Panc1 (cell line): Measurements from ENCODE around the gene IL19. TPM values are rescaled to one million over a fixed set of nuclear protein-coding genes. Genes with fewer than 3 reads are reported as not detected.
A peak's percentile ranks its signal among the peaks of the same experiment; 100 is the strongest.

ENCODE experiments used
- ATAC-seq: fragments of 200-7000 bp; cut with Tn5 transposase; 2 replicates; pipeline ENCODE4 v1.9.1; 2020; ENCODE audit warnings: mild to moderate bottlenecking, moderate library complexity
- BruUV-seq: library from RNA; stranded (reverse); fragments of 400-500 nt; replicated peaks from 2 replicates; lab custom pipeline; 2021; lab: Mats Ljungman, UMichigan
- CTCF ChIA-PET: fragments of 300-600 bp; sonication (Branson Sonifier 250); formaldehyde crosslinking; loops from one replicate; lab custom pipeline; 2022; ENCODE audit warnings: antibody characterized with exemption; lab: Charles Lee
- POLR2A ChIA-PET: fragments of 300-600 bp; sonication (Branson Sonifier 250); formaldehyde crosslinking; loops from one replicate; lab custom pipeline; 2022; ENCODE audit warnings: antibody characterized with exemption; lab: Charles Lee
- DNase-seq: peaks from one replicate; pipeline ENCODE4 v3.0.0-alpha.2; 2010; ENCODE audit warnings: low read depth, low spot score
- H3K27ac ChIP-seq: 2 replicates; pipeline ENCODE4 v1.5.1; 2011; ENCODE audit warnings: mild to moderate bottlenecking, low read length, inconsistent platforms
- H3K27me3 ChIP-seq: fragments of 200-500 bp; sonication (Bioruptor generic); 2 replicates; pipeline ENCODE4 v1.6.0; 2014; ENCODE audit warnings: low read length, inconsistent platforms; ENCODE audit not compliant: control insufficient read depth, insufficient read depth
- H3K36me3 ChIP-seq: fragments of 200-500 bp; sonication (Bioruptor generic); 2 replicates; pipeline ENCODE4 v1.5.1; 2014; ENCODE audit warnings: inconsistent platforms, mild to moderate bottlenecking, low read length, moderate library complexity; ENCODE audit not compliant: control insufficient read depth, insufficient read depth
- H3K4me1 ChIP-seq: 2 replicates; pipeline ENCODE4 v1.5.1; 2011; ENCODE audit warnings: inconsistent platforms, mild to moderate bottlenecking, low read length, moderate library complexity; ENCODE audit not compliant: control insufficient read depth, insufficient read depth
- H3K4me3 ChIP-seq, 2 experiments: 2 replicates each; pipeline ENCODE4 v1.5.1; 2011 to 2012; ENCODE audit warnings: low read depth in 2 of 2, low read length in 2 of 2, mild to moderate bottlenecking in 2 of 2, inconsistent platforms in 1 of 2, moderate library complexity in 1 of 2
- H3K9me3 ChIP-seq: fragments of 200-500 bp; sonication (Bioruptor generic); 2 replicates; pipeline ENCODE4 v1.5.1; 2014; ENCODE audit warnings: low read depth, mild to moderate bottlenecking, inconsistent platforms, low read length, moderate library complexity; ENCODE audit not compliant: control insufficient read depth, insufficient read depth
- POLR2AphosphoS5 ChIP-seq: IDR thresholded peaks from 2 replicates; pipeline ENCODE4 v1.6.1; 2012; ENCODE audit warnings: mild to moderate bottlenecking, low read depth, low read length, moderate library complexity
- REST ChIP-seq, 2 experiments: IDR thresholded peaks; 2 replicates each; pipeline ENCODE4 v1.6.1; 2011 to 2012; ENCODE audit warnings: low read depth in 2 of 2, control low read depth in 1 of 2, low read length in 1 of 2, mild to moderate bottlenecking in 1 of 2, moderate library complexity in 1 of 2; ENCODE audit not compliant: insufficient read depth in 1 of 2
- SIN3A ChIP-seq: IDR thresholded peaks from 2 replicates; pipeline ENCODE4 v1.6.1; 2012; ENCODE audit warnings: low read depth, mild to moderate bottlenecking, low read length, moderate library complexity, borderline replicate concordance; ENCODE audit not compliant: insufficient read depth
- TCF7L2 ChIP-seq: IDR thresholded peaks from 2 replicates; pipeline ENCODE4 v1.6.1; 2011; ENCODE audit warnings: mild to moderate bottlenecking, low read depth, low read length, inconsistent platforms
- in situ Hi-C: cut with HindIII; loops from 2 replicates; pipeline ENCODE4 v1.10.0; 2016; ENCODE audit warnings: low sequenced_read_pairs, low pct_unique_long_range_greater_than_20kb
- intact Hi-C: fragments of 100-400 bp; cut with micrococcal nuclease; formaldehyde crosslinking; loops from one replicate; pipeline ENCODE4 v1.10.0; 2022; ENCODE audit not compliant: unreplicated experiment
- total RNA-seq: library from RNA; stranded (reverse); gene quantifications from one replicate; pipeline ENCODE4 v1.2.1, GENCODE V29; 2021; ENCODE audit not compliant: unreplicated experiment
- TF ChIP-seq, protein P1 (sequence below): fragments of 450-650 bp; IDR thresholded peaks from 2 replicates; pipeline ENCODE4 v1.5.1; 2017; ENCODE audit warnings: mild to moderate bottlenecking

The IL19 gene
- total RNA-seq, 1 experiment from 2014 or later: not detected

DNA sequence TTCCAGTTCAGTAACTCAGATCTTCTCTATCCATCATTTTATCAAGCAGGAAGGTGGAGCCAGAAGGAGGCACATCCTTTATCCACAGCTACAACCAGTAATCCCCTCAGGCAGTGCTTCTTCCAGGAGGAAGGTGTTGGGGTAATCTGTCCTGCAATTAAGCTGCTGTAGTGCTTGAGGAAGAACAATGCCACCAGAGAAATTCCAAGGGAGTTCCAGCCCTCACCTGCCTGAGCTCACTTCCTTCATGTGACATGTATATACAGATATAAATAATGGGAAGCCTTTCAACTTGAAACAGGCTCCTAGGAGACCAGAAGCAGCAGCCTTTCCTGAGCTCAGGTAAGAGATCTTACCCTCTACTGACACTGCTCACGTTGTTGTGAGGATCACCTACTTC lies 92.7 kb downstream of the IL19 start:
- H3K9me3 ChIP-seq: no peaks in the 10 kb centered on the region
- no peak for TF ChIP-seq TCF7L2
- TF ChIP-seq SIN3A: no peak
- TF ChIP-seq POLR2AphosphoS5: no peak
- TF ChIP-seq REST (IDR thresholded peaks at IDR 0.05; ENCODE audit: insufficient read depth in 1 of 2, low read depth in 2 of 2, low read length in 1 of 2): no peak
- TF ChIP-seq, protein P1, sequence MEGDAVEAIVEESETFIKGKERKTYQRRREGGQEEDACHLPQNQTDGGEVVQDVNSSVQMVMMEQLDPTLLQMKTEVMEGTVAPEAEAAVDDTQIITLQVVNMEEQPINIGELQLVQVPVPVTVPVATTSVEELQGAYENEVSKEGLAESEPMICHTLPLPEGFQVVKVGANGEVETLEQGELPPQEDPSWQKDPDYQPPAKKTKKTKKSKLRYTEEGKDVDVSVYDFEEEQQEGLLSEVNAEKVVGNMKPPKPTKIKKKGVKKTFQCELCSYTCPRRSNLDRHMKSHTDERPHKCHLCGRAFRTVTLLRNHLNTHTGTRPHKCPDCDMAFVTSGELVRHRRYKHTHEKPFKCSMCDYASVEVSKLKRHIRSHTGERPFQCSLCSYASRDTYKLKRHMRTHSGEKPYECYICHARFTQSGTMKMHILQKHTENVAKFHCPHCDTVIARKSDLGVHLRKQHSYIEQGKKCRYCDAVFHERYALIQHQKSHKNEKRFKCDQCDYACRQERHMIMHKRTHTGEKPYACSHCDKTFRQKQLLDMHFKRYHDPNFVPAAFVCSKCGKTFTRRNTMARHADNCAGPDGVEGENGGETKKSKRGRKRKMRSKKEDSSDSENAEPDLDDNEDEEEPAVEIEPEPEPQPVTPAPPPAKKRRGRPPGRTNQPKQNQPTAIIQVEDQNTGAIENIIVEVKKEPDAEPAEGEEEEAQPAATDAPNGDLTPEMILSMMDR: no peak
- in situ Hi-C loops (no loop called here), intact Hi-C loops (no loop called here)
- H3K27ac ChIP-seq: no peak overlapping the region
- CTCF ChIA-PET: no interaction called here
- no peaks in the 10 kb centered on the region for H3K36me3 ChIP-seq
- H3K27me3 ChIP-seq: peaks cover 20% of the 10 kb centered on the region
- POLR2A ChIA-PET: no interaction called here
- no TSS peak for BruUV-seq
- ATAC-seq (no peak), DNase-seq (no peak)
- no peak overlapping the region for H3K4me3 ChIP-seq
- no peaks in the 10 kb centered on the region for H3K4me1 ChIP-seq

DNA sequence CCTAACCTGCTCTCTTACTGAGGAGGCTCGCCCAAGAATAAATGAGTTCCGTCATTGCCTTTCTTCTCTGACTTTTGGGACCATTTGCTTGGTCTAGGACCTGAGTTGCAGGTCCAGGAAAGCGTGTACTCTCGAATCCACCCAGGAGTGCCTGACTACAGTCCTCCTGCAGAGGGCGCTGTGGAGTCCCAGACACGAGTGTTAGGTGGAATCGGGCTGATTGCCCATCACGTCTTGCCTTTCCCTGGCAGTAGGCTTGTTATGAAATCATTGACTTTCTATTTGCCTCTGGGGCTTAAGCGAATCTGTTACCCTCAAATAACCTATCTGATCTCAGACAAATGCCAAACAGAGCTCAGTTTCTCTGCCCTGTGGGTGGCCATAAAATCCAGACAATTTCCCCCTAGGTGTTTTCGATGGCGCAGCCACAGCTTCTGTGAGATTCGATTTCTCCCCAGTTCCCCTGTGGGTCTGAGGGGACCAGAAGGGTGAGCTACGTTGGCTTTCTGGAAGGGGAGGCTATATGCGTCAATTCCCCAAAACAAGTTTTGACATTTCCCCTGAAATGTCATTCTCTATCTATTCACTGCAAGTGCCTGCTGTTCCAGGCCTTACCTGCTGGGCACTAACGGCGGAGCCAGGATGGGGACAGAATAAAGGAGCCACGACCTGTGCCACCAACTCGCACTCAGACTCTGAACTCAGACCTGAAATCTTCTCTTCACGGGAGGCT lies 94.5 kb downstream of the IL19 start, which contains the start of gene IL20:
IL20 (plus strand) TSS at position 685 of the 733 bp plus-strand sequence. CDS start 230 bp downstream, outside the sequence.
- ATAC-seq (peak; percentile 63; the same call in 1 of the 2 replicates), DNase-seq (peak; percentile 45)
- Histone ChIP-seq H3K36me3 (no peaks in the 10 kb centered on the region), H3K4me1 (no peaks in the 10 kb centered on the region), H3K27me3 (peaks cover 19% of the 10 kb centered on the region), H3K4me3 (no peak within 1 kb of the TSS), H3K9me3 (no peaks in the 10 kb centered on the region), H3K27ac (no peak within 1 kb of the TSS)
- intact Hi-C loops: no loop called here
- POLR2A ChIA-PET: no interaction called here
- in situ Hi-C loops: no loop called here
- CTCF ChIA-PET: no interaction called here
- no TSS peak for BruUV-seq
- TF ChIP-seq REST (IDR thresholded peaks at IDR 0.05; ENCODE audit: insufficient read depth in 1 of 2, low read depth in 2 of 2, low read length in 1 of 2): no peak
- TF ChIP-seq, protein P1: peak; percentile 84
